Right atrium auricular region (tissue), 2 donors: ENCODE data around the gene ALG12. TPM values are rescaled to one million over a fixed set of nuclear protein-coding genes. Genes with fewer than 3 reads are reported as not detected.
A peak's percentile ranks its signal among the peaks of the same experiment; 100 is the strongest.

ENCODE experiments used
- DNase-seq: peaks from one replicate; pipeline ENCODE4 v3.0.0-alpha.2; 2019; ENCODE audit warnings: low spot score
- H3K27ac ChIP-seq, 2 donors: fragments of 200-600 bp; sonication (generic); 1 replicate in 1 of 2; 2 replicates in 1 of 2; pipeline ENCODE4 v1.5.1; 2016 to 2019
- H3K27me3 ChIP-seq, 2 donors: fragments of 200-600 bp; sonication (generic); one replicate each; pipeline versions ENCODE4 v1.5.1 to v1.6.0; 2017 to 2019
- H3K36me3 ChIP-seq: fragments of 200-600 bp; sonication (generic); one replicate; pipeline ENCODE4 v1.5.1; 2016
- H3K4me1 ChIP-seq, 2 donors: fragments of 200-600 bp; sonication (generic); one replicate each; pipeline versions ENCODE4 v1.5.1 to v1.6.0; 2017 to 2019
- H3K4me3 ChIP-seq, 2 donors: fragments of 200-600 bp; sonication (generic); 1 replicate in 1 of 2; 2 replicates in 1 of 2; pipeline ENCODE4 v1.5.1; 2017 to 2019; ENCODE audit warnings: mild to moderate bottlenecking in 1 of 2, moderate library complexity in 1 of 2
- H3K9me3 ChIP-seq, 2 donors: fragments of 200-600 bp; sonication (generic); one replicate each; pipeline ENCODE4 v1.5.1; 2019
- CTCF ChIP-seq, 2 donors: fragments of 200-600 bp; sonication (generic); IDR thresholded peaks; one replicate each; pipeline ENCODE4 v1.5.1; 2019; ENCODE audit warnings: antibody characterized with exemption in 2 of 2
- total RNA-seq, 2 donors: library from RNA; depleted of rRNA; stranded (reverse); fragments of >200 nt; gene quantifications; one replicate each; pipeline ENCODE4 v1.1.0, GENCODE V29; 2016

ALG12 gene
- total RNA-seq, 2 donors from 2014 or later, result 19.7 to 19.8 TPM

GRCh38 chr22:49934891-49935557 is 16.8 kb upstream of the ALG12 start:
- TF ChIP-seq CTCF (IDR thresholded peaks at IDR 0.05), result no peak
- no peak for DNase-seq
- Histone ChIP-seq H3K4me3 (peak overlapping the region; percentile 34 to 54), H3K4me1 (peaks cover 0 to 86% of the 10 kb centered on the region in 2 donors), H3K9me3 (no peaks in the 10 kb centered on the region), H3K27me3 (no peaks in the 10 kb centered on the region), H3K36me3 (no peaks in the 10 kb centered on the region), H3K27ac (peak overlapping the region; percentile 96 to 99)

GRCh38 chr22:49934160-49934890 is 16.1 kb upstream of the ALG12 start:
- Histone ChIP-seq H3K27me3 (no peaks in the 10 kb centered on the region), H3K4me1 (peaks cover 0 to 91% of the 10 kb centered on the region in 2 donors), H3K27ac (peak overlapping the region; percentile 96 to 99), H3K36me3 (no peaks in the 10 kb centered on the region), H3K9me3 (no peaks in the 10 kb centered on the region), H3K4me3 (peak overlapping the region; percentile 34 to 54)
- no peak for DNase-seq
- TF ChIP-seq CTCF (IDR thresholded peaks at IDR 0.05), result no peak

GRCh38 chr22:49933236-49934159 is 15.3 kb upstream of the ALG12 start:
- Histone ChIP-seq H3K36me3 (no peaks in the 10 kb centered on the region), H3K27ac (peak overlapping the region; percentile 96 to 99), H3K9me3 (no peaks in the 10 kb centered on the region), H3K27me3 (peaks cover 0 to 4% of the 10 kb centered on the region in 2 donors), H3K4me3 (peak overlapping the region in 1 of 2 donors; percentile 12), H3K4me1 (peaks cover 0 to 90% of the 10 kb centered on the region in 2 donors)
- DNase-seq, result peak; percentile 88
- TF ChIP-seq CTCF (IDR thresholded peaks at IDR 0.05), result no peak

- no peaks in the 10 kb centered on the region for H3K9me3 ChIP-seq
- H3K36me3 ChIP-seq, result peaks cover 6% of the 10 kb centered on the region
- peaks cover 0 to 4% of the 10 kb centered on the region in 2 donors for H3K27me3 ChIP-seq
- H3K27ac ChIP-seq, result peak overlapping the region; percentile 38 to 96
- H3K4me3 ChIP-seq, result no peak overlapping the region
- peak; percentile 89 for DNase-seq
- H3K4me1 ChIP-seq, result peaks cover 0 to 63% of the 10 kb centered on the region in 2 donors
- peak; percentile 54 to 81 for TF ChIP-seq CTCF (IDR thresholded peaks at IDR 0.05)
These were observed 12.6 kb upstream of the ALG12 start for GRCh38 chr22:49930596-49931412.
